Measurements from ENCODE around the gene A4GALT. TPM values are rescaled to one million over a fixed set of nuclear protein-coding genes. Genes with fewer than 3 reads are reported as not detected.
"Not testable (repeated sequence)": the region's sequence is repeated elsewhere in the genome, so short reads cannot be mapped to it uniquely, and the experiment has no call there.

A4GALT gene
- total RNA-seq, 1 experiment from 2014 or later, result 6.9 TPM

DNA sequence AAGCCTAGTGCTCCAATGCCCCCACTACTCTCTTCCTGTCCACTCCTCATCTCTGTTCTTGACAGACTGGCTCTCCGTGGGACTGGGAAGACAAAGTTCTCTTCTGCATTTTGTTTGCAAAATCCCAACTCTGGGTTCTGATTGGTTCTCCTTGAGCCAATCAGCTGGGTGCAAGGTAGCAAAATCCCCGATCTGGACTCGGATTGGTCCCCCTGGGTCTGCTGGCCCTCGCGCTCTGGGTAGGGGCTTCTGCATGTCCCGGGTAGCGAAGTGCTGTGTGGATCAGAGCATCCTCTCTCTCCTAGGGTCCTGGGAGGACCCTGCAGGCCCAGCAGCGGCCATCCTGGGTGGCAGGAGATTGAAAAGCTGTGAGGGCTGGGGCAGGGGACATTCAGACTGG is 22.3 kb upstream of the A4GALT start:
- H3K4me3 ChIP-seq (ENCODE audit: low read depth in 2 of 2, low read length in 2 of 2), result no peak overlapping the region
- H3K27me3 ChIP-seq (ENCODE audit: control insufficient read depth, insufficient read depth, low read length), result no peaks in the 10 kb centered on the region
- BruUV-seq (replicated peaks), result no TSS peak
- DNase-seq (ENCODE audit: low read depth, low spot score) (no peak), ATAC-seq (no peak)
- POLR2A ChIA-PET, result no interaction called here
- intact Hi-C loops (cut with micrococcal nuclease; ENCODE audit: unreplicated experiment) (no loop called here), in situ Hi-C loops (cut with HindIII; ENCODE audit: low pct_unique_long_range_greater_than_20kb, low sequenced_read_pairs) (no loop called here)
- no peak overlapping the region for H3K27ac ChIP-seq (ENCODE audit: low read length)
- no peaks in the 10 kb centered on the region for H3K36me3 ChIP-seq (ENCODE audit: control insufficient read depth, insufficient read depth, low read length)
- H3K4me1 ChIP-seq (ENCODE audit: control insufficient read depth, insufficient read depth, low read length), result no peaks in the 10 kb centered on the region
- CTCF ChIA-PET, result no interaction called here
- TF ChIP-seq TCF7L2 (IDR thresholded peaks at IDR 0.05; ENCODE audit: low read depth, low read length) (no peak), POLR2AphosphoS5 (IDR thresholded peaks at IDR 0.05; ENCODE audit: low read depth, low read length) (no peak), SIN3A (IDR thresholded peaks at IDR 0.05; ENCODE audit: borderline replicate concordance, insufficient read depth, low read depth, low read length) (no peak), CTCF (IDR thresholded peaks at IDR 0.05) (no peak)
- TF ChIP-seq, protein P1, sequence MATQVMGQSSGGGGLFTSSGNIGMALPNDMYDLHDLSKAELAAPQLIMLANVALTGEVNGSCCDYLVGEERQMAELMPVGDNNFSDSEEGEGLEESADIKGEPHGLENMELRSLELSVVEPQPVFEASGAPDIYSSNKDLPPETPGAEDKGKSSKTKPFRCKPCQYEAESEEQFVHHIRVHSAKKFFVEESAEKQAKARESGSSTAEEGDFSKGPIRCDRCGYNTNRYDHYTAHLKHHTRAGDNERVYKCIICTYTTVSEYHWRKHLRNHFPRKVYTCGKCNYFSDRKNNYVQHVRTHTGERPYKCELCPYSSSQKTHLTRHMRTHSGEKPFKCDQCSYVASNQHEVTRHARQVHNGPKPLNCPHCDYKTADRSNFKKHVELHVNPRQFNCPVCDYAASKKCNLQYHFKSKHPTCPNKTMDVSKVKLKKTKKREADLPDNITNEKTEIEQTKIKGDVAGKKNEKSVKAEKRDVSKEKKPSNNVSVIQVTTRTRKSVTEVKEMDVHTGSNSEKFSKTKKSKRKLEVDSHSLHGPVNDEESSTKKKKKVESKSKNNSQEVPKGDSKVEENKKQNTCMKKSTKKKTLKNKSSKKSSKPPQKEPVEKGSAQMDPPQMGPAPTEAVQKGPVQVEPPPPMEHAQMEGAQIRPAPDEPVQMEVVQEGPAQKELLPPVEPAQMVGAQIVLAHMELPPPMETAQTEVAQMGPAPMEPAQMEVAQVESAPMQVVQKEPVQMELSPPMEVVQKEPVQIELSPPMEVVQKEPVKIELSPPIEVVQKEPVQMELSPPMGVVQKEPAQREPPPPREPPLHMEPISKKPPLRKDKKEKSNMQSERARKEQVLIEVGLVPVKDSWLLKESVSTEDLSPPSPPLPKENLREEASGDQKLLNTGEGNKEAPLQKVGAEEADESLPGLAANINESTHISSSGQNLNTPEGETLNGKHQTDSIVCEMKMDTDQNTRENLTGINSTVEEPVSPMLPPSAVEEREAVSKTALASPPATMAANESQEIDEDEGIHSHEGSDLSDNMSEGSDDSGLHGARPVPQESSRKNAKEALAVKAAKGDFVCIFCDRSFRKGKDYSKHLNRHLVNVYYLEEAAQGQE (IDR thresholded peaks at IDR 0.05; ENCODE audit: insufficient read depth in 1 of 2, low read depth in 2 of 2, low read length in 1 of 2), result no peak
- H3K9me3 ChIP-seq (ENCODE audit: control insufficient read depth, insufficient read depth, low read depth, low read length), result no peaks in the 10 kb centered on the region

- H3K27me3 ChIP-seq (ENCODE audit: control insufficient read depth, insufficient read depth, low read length); intact Hi-C loops (cut with micrococcal nuclease; ENCODE audit: unreplicated experiment); H3K4me1 ChIP-seq (ENCODE audit: control insufficient read depth, insufficient read depth, low read length); DNase-seq (ENCODE audit: low read depth, low spot score); in situ Hi-C loops (cut with HindIII; ENCODE audit: low pct_unique_long_range_greater_than_20kb, low sequenced_read_pairs); H3K9me3 ChIP-seq (ENCODE audit: control insufficient read depth, insufficient read depth, low read depth, low read length); H3K36me3 ChIP-seq (ENCODE audit: control insufficient read depth, insufficient read depth, low read length); ATAC-seq; BruUV-seq (replicated peaks); H3K27ac ChIP-seq (ENCODE audit: low read length); POLR2A ChIA-PET; H3K4me3 ChIP-seq (ENCODE audit: low read depth in 2 of 2, low read length in 2 of 2); CTCF ChIA-PET: not testable (repeated sequence)
These were observed 19.6 kb upstream of the A4GALT start for GRCh38 chr22:42740320-42740719.

DNA sequence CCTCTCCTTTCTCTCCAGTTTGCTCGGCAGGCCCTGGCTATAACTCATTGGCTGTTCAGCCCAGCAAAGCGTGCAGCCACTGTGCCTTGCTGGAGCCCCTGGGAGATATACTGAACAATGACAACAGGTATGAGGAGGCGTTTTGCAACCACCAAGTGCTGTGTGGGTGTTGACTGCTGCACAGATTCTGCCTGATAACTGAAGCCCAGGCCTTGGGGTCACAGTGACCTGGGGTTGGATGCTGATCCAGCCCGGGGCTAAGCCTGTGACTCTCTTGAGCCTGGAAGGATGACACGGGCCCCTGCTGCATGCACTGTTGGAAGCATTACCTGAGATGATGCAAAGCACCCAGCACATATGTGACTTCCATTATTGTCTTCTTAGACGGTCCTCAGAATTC is 13.7 kb upstream of the A4GALT start:
- DNase-seq (ENCODE audit: low read depth, low spot score) (no peak), ATAC-seq (no peak)
- in situ Hi-C loops (cut with HindIII; ENCODE audit: low pct_unique_long_range_greater_than_20kb, low sequenced_read_pairs) (no loop called here), intact Hi-C loops (cut with micrococcal nuclease; ENCODE audit: unreplicated experiment) (no loop called here)
- POLR2A ChIA-PET, result no interaction called here
- no TSS peak for BruUV-seq (replicated peaks)
- TF ChIP-seq SIN3A (IDR thresholded peaks at IDR 0.05; ENCODE audit: borderline replicate concordance, insufficient read depth, low read depth, low read length), result no peak
- no peak for TF ChIP-seq CTCF (IDR thresholded peaks at IDR 0.05)
- TF ChIP-seq, protein P1 (IDR thresholded peaks at IDR 0.05; ENCODE audit: insufficient read depth in 1 of 2, low read depth in 2 of 2, low read length in 1 of 2), result no peak
- TF ChIP-seq TCF7L2 (IDR thresholded peaks at IDR 0.05; ENCODE audit: low read depth, low read length), result no peak
- no peak overlapping the region for H3K4me3 ChIP-seq (ENCODE audit: low read depth in 2 of 2, low read length in 2 of 2)
- no peaks in the 10 kb centered on the region for H3K4me1 ChIP-seq (ENCODE audit: control insufficient read depth, insufficient read depth, low read length)
- H3K9me3 ChIP-seq (ENCODE audit: control insufficient read depth, insufficient read depth, low read depth, low read length), result no peaks in the 10 kb centered on the region
- H3K27me3 ChIP-seq (ENCODE audit: control insufficient read depth, insufficient read depth, low read length), result no peaks in the 10 kb centered on the region
- CTCF ChIA-PET, result interaction anchor here (0.7 kb wide), 1 partner anchor 610 kb away, joined by 4 read pairs; no protein-coding TSS in a partner anchor
- no peaks in the 10 kb centered on the region for H3K36me3 ChIP-seq (ENCODE audit: control insufficient read depth, insufficient read depth, low read length)
- no peak overlapping the region for H3K27ac ChIP-seq (ENCODE audit: low read length)

GRCh38 chr22:42733394-42733793 is 12.7 kb upstream of the A4GALT start:
- H3K4me3 ChIP-seq (ENCODE audit: low read depth in 2 of 2, low read length in 2 of 2); POLR2A ChIA-PET; DNase-seq (ENCODE audit: low read depth, low spot score); CTCF ChIA-PET; H3K27ac ChIP-seq (ENCODE audit: low read length); H3K9me3 ChIP-seq (ENCODE audit: control insufficient read depth, insufficient read depth, low read depth, low read length); BruUV-seq (replicated peaks); H3K27me3 ChIP-seq (ENCODE audit: control insufficient read depth, insufficient read depth, low read length); H3K4me1 ChIP-seq (ENCODE audit: control insufficient read depth, insufficient read depth, low read length); intact Hi-C loops (cut with micrococcal nuclease; ENCODE audit: unreplicated experiment); in situ Hi-C loops (cut with HindIII; ENCODE audit: low pct_unique_long_range_greater_than_20kb, low sequenced_read_pairs); ATAC-seq; H3K36me3 ChIP-seq (ENCODE audit: control insufficient read depth, insufficient read depth, low read length): not testable (repeated sequence)
